GM18861 (cell line): ENCODE data around the gene ESRRA.

Source experiments
- ATAC-seq: cut with Tn5 transposase; IDR thresholded peaks from one replicate; pipeline ENCODE4 v1.9.1; 2021; ENCODE audit not compliant: unreplicated experiment

The ESRRA gene

DNA sequence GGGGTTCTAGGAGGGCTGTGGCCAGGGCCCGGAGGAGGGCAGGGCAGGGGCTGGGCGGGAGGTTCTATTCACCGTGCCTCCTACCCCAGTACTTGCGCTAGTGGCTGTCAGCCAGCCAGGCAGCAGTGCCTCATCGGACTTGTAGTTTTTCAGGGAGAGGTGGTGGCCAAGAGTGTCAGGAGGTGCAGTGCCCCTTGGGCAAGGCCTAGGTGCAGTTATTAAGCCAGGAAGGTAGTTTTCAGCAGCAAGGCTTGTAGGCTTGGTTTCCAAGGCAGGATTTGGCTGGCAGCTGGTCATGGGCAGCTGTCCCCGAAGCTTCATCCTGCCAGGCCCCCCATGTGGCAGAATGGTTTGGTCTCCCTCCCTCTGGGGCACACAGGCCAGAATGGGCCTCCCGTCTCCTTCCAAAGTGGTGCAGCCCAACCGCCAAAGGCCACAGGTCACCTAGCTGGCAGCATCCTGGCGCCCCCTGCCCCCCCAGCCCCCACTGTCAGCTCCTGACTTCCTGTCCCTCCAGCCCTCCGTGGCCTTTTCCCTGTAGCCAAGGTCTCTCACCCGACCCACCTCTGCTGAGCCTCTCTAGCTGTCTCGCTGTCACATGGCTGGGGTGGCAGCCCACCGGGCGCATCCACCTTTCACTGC, 43.2 kb downstream of the ESRRA start:
- no peak for ATAC-seq

- no peak for ATAC-seq
Observed at GRCh38 chr11:64349025-64349387, 43.7 kb downstream of the ESRRA start.

- ATAC-seq = no peak
Observed at GRCh38 chr11:64349404-64349803, 44.1 kb downstream of the ESRRA start.

- no peak for ATAC-seq
Observed at GRCh38 chr11:64351136-64351631, 45.9 kb downstream of the ESRRA start.

GRCh38 chr11:64352099-64352994, 47.0 kb downstream of the ESRRA start:
- no peak for ATAC-seq

GRCh38 chr11:64352995-64353714, 47.8 kb downstream of the ESRRA start:
- ATAC-seq = no peak

- ATAC-seq = no peak
Observed at GRCh38 chr11:64353715-64354506, 48.6 kb downstream of the ESRRA start.

DNA sequence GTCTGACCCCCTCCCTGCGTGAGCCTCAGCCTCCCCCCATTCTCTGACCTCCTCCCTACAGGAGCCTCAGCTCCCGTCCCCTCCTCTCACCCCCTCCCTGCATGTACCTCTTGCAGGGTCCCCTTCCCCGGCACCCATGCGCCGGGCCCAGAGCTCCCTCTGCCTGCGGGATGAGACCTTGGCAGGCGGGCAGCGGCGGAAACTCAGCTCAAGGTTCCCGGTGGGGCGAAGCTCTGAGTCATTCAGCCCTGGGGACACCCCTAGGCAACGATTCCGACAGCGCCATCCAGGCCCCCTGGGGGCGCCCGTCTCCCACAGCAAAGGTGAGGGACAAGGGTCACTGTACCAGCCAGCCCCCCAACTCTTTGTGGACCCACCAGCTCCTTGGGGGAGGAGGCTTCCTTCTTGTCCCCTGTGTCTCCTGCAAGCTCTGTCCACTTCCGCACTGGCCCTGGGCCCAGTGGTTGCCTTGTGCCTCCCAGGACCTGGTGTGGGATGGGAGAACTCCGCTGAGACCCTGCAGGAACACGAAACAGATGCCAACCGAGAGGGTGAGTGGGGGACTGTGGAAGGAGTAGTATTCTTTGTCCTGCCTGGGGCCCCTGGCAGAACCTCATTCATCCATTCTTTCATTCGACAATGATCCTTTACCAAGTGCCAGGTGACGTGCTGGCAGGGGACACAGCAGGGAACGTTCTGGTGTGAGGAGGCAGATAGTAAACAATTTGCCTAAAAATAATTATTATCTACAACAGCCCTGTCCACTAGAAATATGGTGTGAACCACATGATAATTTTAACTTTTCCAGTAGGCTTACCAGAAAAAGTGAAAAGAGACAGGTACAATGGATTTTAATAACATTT, 50.0 kb downstream of the ESRRA start:
- no peak for ATAC-seq

- no peak for ATAC-seq
Observed at GRCh38 chr11:64356498-64357411, 51.4 kb downstream of the ESRRA start.

GRCh38 chr11:64357446-64357845, 52.1 kb downstream of the ESRRA start:
- no peak for ATAC-seq

GRCh38 chr11:64357904-64358535, 52.7 kb downstream of the ESRRA start:
- ATAC-seq = no peak

DNA sequence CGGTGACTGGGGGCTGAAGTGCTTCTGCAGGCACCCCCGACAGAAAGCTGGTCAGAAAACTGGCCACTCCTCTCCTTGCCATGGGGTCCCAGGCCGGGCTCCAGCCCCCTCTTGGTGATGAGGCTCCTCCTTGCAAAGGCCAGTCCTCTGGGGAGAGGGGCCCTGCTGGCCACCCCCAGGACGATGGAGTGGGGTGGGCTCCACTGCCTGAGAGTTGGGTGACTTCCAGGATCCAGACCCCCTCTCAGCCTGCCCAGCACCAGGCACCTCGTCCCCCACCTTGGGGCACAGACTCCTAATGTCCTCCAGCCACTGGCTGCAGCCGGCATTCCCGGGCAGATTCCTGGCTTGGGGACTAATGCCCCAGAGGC, 53.2 kb downstream of the ESRRA start:
- no peak for ATAC-seq

GRCh38 chr11:64358907-64359711, 53.8 kb downstream of the ESRRA start, which contains the start of gene RPS6KA4:
Gene RPS6KA4 (plus strand): TSS chr11:64359162. CDS start chr11:64359236, 74 bp downstream.
- no peak for ATAC-seq

DNA sequence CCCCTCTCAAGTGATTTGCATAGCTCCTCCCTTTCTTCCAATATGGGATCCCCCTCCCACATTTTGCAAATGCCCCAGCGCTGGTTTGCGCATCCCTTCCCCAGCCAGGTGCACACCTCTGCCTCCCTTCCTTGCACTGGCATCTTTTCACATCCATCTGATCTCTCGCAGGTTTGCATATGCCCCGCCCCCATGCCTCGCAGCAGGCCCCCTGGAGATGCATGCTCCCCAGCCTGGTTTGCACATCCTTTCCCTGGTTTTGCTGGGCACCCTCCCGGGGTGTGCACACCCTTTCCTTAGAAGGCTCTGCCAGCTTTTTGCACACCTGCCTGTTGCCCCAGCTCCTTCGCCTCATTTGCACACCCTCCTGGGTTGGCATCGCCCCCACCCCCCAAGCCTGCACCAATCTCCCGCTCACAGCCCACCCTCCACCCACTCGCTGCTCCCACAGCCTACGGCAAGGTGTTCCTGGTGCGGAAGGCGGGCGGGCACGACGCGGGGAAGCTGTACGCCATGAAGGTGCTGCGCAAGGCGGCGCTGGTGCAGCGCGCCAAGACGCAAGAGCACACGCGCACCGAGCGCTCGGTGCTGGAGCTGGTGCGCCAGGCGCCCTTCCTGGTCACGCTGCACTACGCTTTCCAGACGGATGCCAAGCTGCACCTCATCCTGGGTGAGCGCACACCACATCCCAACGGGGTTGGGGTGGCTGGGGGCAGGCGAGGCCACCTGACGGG, 54.6 kb downstream of the ESRRA start:
- ATAC-seq = no peak

DNA sequence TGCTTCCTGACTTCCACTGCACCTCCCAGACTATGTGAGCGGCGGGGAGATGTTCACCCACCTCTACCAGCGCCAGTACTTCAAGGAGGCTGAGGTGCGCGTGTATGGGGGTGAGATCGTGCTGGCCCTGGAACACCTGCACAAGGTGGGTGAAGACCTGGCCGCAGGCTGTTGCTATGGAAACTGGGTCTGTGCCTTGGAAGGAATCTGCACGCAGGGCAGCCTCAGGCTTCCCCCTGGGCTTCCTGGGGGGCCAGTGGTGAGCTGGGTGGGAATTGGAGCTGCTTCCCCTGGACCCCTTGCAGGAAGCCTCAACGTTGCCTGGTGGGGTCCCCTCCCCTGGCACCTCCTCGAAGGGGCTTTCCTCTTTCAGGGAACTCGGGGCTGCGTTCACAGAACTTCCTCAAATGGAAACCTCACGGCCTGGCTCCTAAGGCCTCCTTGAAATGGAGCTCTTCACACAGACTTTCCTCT, 55.2 kb downstream of the ESRRA start:
- no peak for ATAC-seq

DNA sequence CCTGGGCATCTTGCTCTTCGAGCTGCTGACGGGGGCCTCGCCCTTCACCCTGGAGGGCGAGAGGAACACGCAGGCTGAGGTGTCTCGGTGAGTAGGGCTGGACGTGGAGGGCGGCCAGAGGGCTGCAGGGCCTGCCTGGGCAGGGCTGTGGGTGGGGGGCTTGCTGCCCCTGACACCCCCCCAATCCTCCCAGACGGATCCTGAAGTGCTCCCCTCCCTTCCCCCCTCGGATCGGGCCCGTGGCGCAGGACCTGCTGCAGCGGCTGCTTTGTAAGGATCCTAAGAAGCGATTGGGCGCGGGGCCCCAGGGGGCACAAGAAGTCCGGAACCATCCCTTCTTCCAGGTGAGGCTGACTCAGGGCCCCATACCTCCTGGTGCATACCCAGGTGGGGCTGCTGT, 56.3 kb downstream of the ESRRA start:
- ATAC-seq = no peak

GRCh38 chr11:64362339-64362738, 57.0 kb downstream of the ESRRA start:
- ATAC-seq = no peak
